Adrenal gland (tissue), 12 donors: Measurements from ENCODE around the gene WFDC11. TPM values are rescaled to one million over a fixed set of nuclear protein-coding genes. Genes with fewer than 3 reads are reported as not detected.
A peak's percentile ranks its signal among the peaks of the same experiment; 100 is the strongest.

ENCODE experiments used
- DNase-seq, 7 donors: peaks; one replicate each; pipeline ENCODE4 v3.0.0-alpha.2; 2019 to 2020
- H3K27ac ChIP-seq, 5 donors: fragments of 200-600 bp; sonication (generic) in 4 of 5; 1 replicate in 3 of 5; 2 replicates in 2 of 5; pipeline versions ENCODE4 v1.5.1 to v1.8.0; 2016 to 2020; ENCODE audit warnings: mild to moderate bottlenecking in 1 of 5
- H3K27me3 ChIP-seq: fragments of 200-600 bp; 2 replicates; pipeline ENCODE4 v1.8.0; 2021
- H3K36me3 ChIP-seq, 2 donors: fragments of 200-600 bp; replicated peaks in 1 of 2; 1 replicate in 1 of 2; 2 replicates in 1 of 2; pipeline versions ENCODE4 v1.5.1 to v1.8.0; 2018 to 2022
- H3K4me1 ChIP-seq, 2 donors: fragments of 200-600 bp; replicated peaks in 1 of 2; 1 replicate in 1 of 2; 2 replicates in 1 of 2; pipeline versions ENCODE4 v1.5.1 to v1.8.0; 2018 to 2021
- H3K4me3 ChIP-seq, 4 donors: fragments of 200-600 bp; sonication (generic) in 3 of 4; one replicate each; pipeline ENCODE4 v1.5.1; 2016 to 2018
- H3K9me3 ChIP-seq, 3 donors: fragments of 200-600 bp; sonication (generic) in 1 of 3; replicated peaks in 1 of 3; 1 replicate in 2 of 3; 2 replicates in 1 of 3; pipeline versions ENCODE4 v1.5.1 to v1.8.0; 2016 to 2021
- POLR2A ChIP-seq, 2 donors: fragments of 450-650 bp; IDR thresholded peaks; one replicate each; pipeline ENCODE4 v1.6.1; 2017; ENCODE audit warnings: antibody characterized with exemption in 2 of 2, mild to moderate bottlenecking in 2 of 2, moderate library complexity in 1 of 2
- WGBS, 4 donors: extraction: QIAGEN DNeasy Blood & Tissue Kit in 2 of 4; methylation state at CpG; one replicate each; pipeline versions ENCODE4 v1.1.5 to v1.1.7; 2013 to 2017; 5-methylcytosine and 5-hydroxymethylcytosine counted together
- intact Hi-C, 2 donors: fragments of 100-400 bp; cut with DNase I; formaldehyde crosslinking; loops; one replicate each; pipeline versions ENCODE4 v1.14.1 to v1.15.0; 2022 to 2023
- polyA plus RNA-seq, 3 donors: library from polyadenylated mRNA; stranded (reverse); fragments of 200-250 nt in 2 of 3; fragments of 350-450 nt in 1 of 3; fragmentation: Illumina TruSeq in 1 of 3; extraction: RNeasy Lipid Tissue Mini Kit (QIAGEN cat#74804) in 1 of 3; gene quantifications; one replicate each; pipeline ENCODE4 v1.2.3, GENCODE V29; 2013 to 2014
- total RNA-seq, 9 donors: library from RNA; depleted of rRNA in 4 of 9; stranded (reverse); fragments of >200 nt in 4 of 9; fragments of 120-200 nt in 1 of 9; fragmentation: NEBNext Ultra II Directional in 1 of 9; extraction: Animal tissue kit (Norgen Biotek cat#: 25700) in 1 of 9; gene quantifications; one replicate each; pipeline versions ENCODE4 v1.1.0 to v1.2.4, GENCODE V29; 2013 to 2023
- TF ChIP-seq, protein P1 (sequence below), 6 experiments: fragments of 450-650 bp in 4 of 6; fragments of 200-600 bp in 2 of 6; sonication (generic) in 1 of 6; IDR thresholded peaks; 1 replicate in 5 of 6; 2 replicates in 1 of 6; pipeline versions ENCODE4 v1.5.1 to v1.8.0; 2016 to 2021; ENCODE audit warnings: antibody characterized with exemption in 6 of 6, mild to moderate bottlenecking in 2 of 6, moderate library complexity in 1 of 6
- donor health status: healthy with polysubstance abuse.
- donor health status: Bipolar disorder and iron deficiency.
- donor health status: DM: yes; HTN: yes; CAD: no.
- donor health status: DM: no; HTN: no; CAD: no.
- donor health status: DM: no; HTN: no; CAD: no.
- donor health status: DM: yes; HTN: yes; CAD: no.

Gene WFDC11
- total and polyA plus RNA-seq, 12 donors: not detected

DNA sequence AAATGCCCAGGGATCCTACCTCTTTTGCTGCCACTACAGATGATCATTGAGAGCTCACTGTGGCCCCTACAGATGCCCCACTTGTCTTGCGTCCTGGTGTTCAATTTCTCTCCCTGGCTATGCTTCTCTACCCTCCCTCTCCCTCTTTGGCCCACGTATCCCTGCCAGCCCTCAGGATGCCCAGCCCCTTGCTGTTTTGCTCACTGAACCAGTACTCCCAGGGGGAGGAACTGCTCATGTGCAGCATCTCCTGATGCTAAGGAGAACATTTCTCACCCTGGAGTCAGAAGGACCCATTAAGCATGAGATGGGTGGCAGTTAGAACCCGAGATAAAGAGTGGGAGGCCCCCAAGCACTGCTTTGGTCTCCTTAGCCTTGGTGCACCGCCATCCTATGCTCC is 38.9 kb downstream of the WFDC11 start, which contains the start of gene WFDC9:
WFDC9 (minus strand) TSS at position 101 of the 400 bp plus-strand sequence. CDS start 21,103 bp downstream, outside the sequence.
- DNase-seq: no peak
- intact Hi-C loops: no loop called here
- Histone ChIP-seq H3K9me3 (no peaks in the 10 kb centered on the region), H3K4me3 (no peak within 1 kb of the TSS), H3K4me1 (no peaks in the 10 kb centered on the region), H3K27me3 (no peaks in the 10 kb centered on the region), H3K36me3 (no peaks in the 10 kb centered on the region), H3K27ac (no peak within 1 kb of the TSS)
- TF ChIP-seq, protein P1, sequence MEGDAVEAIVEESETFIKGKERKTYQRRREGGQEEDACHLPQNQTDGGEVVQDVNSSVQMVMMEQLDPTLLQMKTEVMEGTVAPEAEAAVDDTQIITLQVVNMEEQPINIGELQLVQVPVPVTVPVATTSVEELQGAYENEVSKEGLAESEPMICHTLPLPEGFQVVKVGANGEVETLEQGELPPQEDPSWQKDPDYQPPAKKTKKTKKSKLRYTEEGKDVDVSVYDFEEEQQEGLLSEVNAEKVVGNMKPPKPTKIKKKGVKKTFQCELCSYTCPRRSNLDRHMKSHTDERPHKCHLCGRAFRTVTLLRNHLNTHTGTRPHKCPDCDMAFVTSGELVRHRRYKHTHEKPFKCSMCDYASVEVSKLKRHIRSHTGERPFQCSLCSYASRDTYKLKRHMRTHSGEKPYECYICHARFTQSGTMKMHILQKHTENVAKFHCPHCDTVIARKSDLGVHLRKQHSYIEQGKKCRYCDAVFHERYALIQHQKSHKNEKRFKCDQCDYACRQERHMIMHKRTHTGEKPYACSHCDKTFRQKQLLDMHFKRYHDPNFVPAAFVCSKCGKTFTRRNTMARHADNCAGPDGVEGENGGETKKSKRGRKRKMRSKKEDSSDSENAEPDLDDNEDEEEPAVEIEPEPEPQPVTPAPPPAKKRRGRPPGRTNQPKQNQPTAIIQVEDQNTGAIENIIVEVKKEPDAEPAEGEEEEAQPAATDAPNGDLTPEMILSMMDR (IDR thresholded peaks at IDR 0.05): no peak
- no peak for TF ChIP-seq POLR2A (IDR thresholded peaks at IDR 0.05)
- 53 to 83% (median 70%) methylated on average over 4 of the region's 4 CpGs for WGBS, 4 donors

DNA sequence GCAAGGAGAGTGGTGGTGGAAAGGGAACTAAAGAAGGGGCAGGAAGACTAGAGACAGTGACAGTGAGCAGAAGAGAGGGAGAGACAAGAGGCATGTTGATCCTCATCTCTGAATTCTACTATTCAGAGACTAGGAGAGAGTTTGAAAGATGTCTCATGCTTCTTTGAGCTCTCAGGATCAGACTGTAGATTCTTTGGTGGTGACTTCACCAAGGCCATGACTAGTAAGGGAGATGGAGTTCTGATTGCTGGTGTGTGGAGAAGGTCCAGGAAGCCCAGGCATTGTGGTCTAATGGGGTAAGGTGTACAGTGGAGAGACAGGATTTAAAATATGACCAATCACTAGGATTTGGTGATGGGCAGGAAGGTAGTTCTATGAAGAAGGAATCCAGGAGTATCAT is 39.7 kb downstream of the WFDC11 start:
- no peaks in the 10 kb centered on the region for H3K36me3 ChIP-seq
- intact Hi-C loops: no loop called here
- no peaks in the 10 kb centered on the region for H3K9me3 ChIP-seq
- no peak for DNase-seq
- H3K27me3 ChIP-seq: no peaks in the 10 kb centered on the region
- no peak overlapping the region for H3K4me3 ChIP-seq
- H3K27ac ChIP-seq: no peak overlapping the region
- no peak for TF ChIP-seq POLR2A (IDR thresholded peaks at IDR 0.05)
- TF ChIP-seq, protein P1 (IDR thresholded peaks at IDR 0.05): no peak
- H3K4me1 ChIP-seq: no peaks in the 10 kb centered on the region

DNA sequence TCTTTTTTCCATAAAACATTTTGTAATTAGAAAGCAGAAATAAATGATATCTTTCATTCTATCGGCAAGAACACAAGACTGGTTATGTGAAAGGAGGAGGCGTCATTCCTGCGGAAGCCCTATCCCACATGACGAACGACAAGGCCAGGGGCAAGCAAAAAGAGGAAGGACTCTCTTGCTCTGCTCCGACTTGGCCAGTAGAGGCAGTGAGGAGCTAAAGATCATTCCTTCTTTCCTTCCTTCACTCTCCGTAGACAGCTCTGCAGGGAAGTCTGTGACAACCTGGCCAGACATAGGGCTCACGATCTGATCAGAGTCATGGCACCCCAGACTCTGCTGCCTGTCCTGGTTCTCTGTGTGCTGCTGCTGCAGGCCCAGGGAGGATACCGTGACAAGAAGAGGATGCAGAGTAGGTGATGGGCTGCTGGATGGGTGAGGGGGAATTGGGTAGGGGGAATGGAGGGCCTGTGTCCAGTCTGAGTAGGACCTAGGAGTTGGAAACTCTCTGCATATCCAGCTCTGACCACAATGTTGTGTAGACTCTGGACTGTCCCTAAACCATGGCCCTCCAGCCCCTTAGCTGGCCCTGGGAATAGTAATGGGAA is 40.4 kb downstream of the WFDC11 start, which contains the start of gene WFDC10A:
WFDC10A (plus strand) TSS at position 244 of the 605 bp plus-strand sequence; CDS start at position 319, 75 bp downstream.
- Histone ChIP-seq H3K4me3 (peak within 1 kb of the TSS in 1 of 4 donors; percentile 2), H3K27me3 (no peaks in the 10 kb centered on the region), H3K9me3 (no peaks in the 10 kb centered on the region), H3K4me1 (no peaks in the 10 kb centered on the region), H3K27ac (no peak within 1 kb of the TSS), H3K36me3 (no peaks in the 10 kb centered on the region)
- no peak for TF ChIP-seq POLR2A (IDR thresholded peaks at IDR 0.05)
- TF ChIP-seq, protein P1 (IDR thresholded peaks at IDR 0.05): peak; percentile 29 to 60 (median 50)
- WGBS, 4 donors: 9 to 14% (median 11%) methylated on average over 9 of the region's 9 CpGs
- intact Hi-C loops: no loop called here
- DNase-seq: peak; percentile 18 to 62 (median 46)

DNA sequence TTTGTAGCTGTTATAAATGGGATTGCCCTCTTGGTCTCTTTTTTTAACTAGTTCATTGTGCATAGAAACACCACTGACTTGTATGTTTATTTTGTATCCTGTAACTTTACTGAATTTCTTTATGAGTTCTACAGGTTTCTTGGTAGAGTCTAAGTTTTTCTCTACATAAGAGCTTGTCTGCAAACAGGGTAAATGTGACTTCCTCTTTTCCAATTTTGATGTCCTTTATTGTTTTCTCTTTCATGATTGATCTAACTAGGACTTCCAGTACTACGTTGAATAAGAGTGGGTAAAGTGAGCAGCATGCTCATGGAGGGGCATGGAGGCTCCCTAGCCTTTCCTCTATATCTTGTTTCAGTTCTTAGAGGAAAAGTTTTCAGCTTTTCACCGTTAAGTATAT is 43.5 kb downstream of the WFDC11 start:
- DNase-seq: no peak
- WGBS, 4 donors: 54 to 62% (median 58%) methylated on average over 2 of the region's 2 CpGs
- Histone ChIP-seq H3K4me1 (no peaks in the 10 kb centered on the region), H3K27ac (no peak overlapping the region), H3K4me3 (no peak overlapping the region), H3K9me3 (no peaks in the 10 kb centered on the region), H3K27me3 (no peaks in the 10 kb centered on the region), H3K36me3 (no peaks in the 10 kb centered on the region)
- intact Hi-C loops: no loop called here
- no peak for TF ChIP-seq POLR2A (IDR thresholded peaks at IDR 0.05)
- TF ChIP-seq, protein P1 (IDR thresholded peaks at IDR 0.05): no peak
